Effector memory CD4-positive, alpha-beta T cell (primary cell): Measurements from ENCODE around the gene C5orf22.

Experiments used
- DNase-seq, 3 donors: peaks; one replicate each; pipeline ENCODE4 v3.0.0-alpha.2; 2020
- H3K27ac ChIP-seq: 2 replicates; pipeline ENCODE4 v1.7.0; 2013; ENCODE audit warnings: mild to moderate bottlenecking, low read length, moderate library complexity; ENCODE audit not compliant: insufficient read depth, poor library complexity, severe bottlenecking
- H3K27me3 ChIP-seq: replicated peaks from 2 replicates; pipeline ENCODE4 v1.7.0; 2013; ENCODE audit warnings: mild to moderate bottlenecking, low read length; ENCODE audit not compliant: insufficient read depth, control insufficient read depth, poor library complexity, severe bottlenecking
- H3K36me3 ChIP-seq: 2 replicates; pipeline ENCODE4 v1.7.0; 2013; ENCODE audit warnings: mild to moderate bottlenecking, low read length, moderate library complexity; ENCODE audit not compliant: control insufficient read depth, insufficient read depth
- H3K4me1 ChIP-seq: 2 replicates; pipeline ENCODE4 v1.7.0; 2013; ENCODE audit warnings: low read length, mild to moderate bottlenecking; ENCODE audit not compliant: control insufficient read depth, insufficient read depth, poor library complexity, severe bottlenecking
- H3K4me3 ChIP-seq: 2 replicates; pipeline ENCODE4 v1.7.0; 2013; ENCODE audit warnings: low read length, low read depth, mild to moderate bottlenecking; ENCODE audit not compliant: insufficient read depth, poor library complexity, severe bottlenecking
- H3K9me3 ChIP-seq: 2 replicates; pipeline ENCODE4 v1.7.0; 2013; ENCODE audit warnings: mild to moderate bottlenecking, low read length, moderate library complexity; ENCODE audit not compliant: control insufficient read depth

The C5orf22 gene

DNA sequence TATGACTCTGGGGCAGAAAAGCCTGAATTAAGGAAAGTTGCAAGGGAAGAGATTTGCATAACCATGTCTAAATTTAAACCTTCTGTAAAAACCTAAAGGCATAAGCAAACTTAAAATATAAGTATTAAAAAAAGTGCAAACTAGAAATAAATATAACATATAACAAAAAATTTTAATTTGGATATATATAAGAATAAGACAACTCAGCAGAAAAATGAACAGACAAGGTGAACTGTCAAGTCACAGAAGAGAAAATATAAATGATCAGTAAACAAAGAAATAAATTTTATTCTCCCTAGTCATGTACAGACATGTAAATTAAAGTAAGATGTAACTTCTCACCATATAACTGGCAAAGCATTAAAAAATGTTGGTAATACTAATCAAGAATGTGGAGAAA lies 37.0 kb downstream of the C5orf22 start:
- Histone ChIP-seq H3K9me3 (no peaks in the 10 kb centered on the region), H3K36me3 (no peaks in the 10 kb centered on the region), H3K4me3 (no peak overlapping the region), H3K27me3 (no peaks in the 10 kb centered on the region), H3K27ac (no peak overlapping the region), H3K4me1 (no peaks in the 10 kb centered on the region)
- no peak for DNase-seq

DNA sequence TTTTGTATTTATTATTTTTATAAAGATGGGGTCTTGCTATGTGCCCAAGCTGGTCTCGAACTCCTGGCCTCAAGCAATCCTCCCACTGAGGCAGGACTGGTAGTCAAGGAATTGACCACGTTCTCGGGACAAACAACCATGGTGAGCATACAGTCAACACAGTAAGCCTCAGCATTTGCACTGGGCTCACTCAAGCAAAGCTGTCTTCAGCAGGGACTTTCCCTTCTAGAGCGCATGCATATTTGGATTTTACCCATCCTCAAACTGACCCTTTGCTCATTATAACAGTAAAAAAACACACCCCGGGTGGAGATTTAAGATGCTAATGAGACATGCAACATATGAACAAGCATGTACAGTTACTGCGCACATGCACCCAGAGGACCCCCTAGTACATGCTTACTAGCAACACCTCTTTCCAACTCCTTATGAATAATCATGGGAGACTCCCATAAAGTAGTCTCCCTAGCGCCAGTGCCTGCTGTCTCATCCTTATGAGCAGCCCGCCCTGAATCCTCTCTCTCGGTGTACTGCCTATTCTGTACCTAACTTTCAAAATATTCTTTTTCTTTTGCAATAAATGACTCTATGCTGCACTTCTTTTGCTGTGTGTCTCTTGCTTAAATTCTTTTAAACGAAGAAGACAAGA lies 41.5 kb downstream of the C5orf22 start:
- Histone ChIP-seq H3K36me3 (no peaks in the 10 kb centered on the region), H3K27ac (no peak overlapping the region), H3K9me3 (no peaks in the 10 kb centered on the region), H3K27me3 (no peaks in the 10 kb centered on the region), H3K4me3 (no peak overlapping the region), H3K4me1 (no peaks in the 10 kb centered on the region)
- DNase-seq = no peak

- Histone ChIP-seq H3K27ac (no peak overlapping the region), H3K36me3 (no peaks in the 10 kb centered on the region), H3K4me3 (no peak overlapping the region), H3K27me3 (no peaks in the 10 kb centered on the region), H3K9me3 (no peaks in the 10 kb centered on the region), H3K4me1 (no peaks in the 10 kb centered on the region)
- no peak for DNase-seq
Observed at GRCh38 chr5:31574772-31575171, 42.7 kb downstream of the C5orf22 start.

GRCh38 chr5:31577438-31577837 lies 45.3 kb downstream of the C5orf22 start:
- Histone ChIP-seq H3K4me1 (no peaks in the 10 kb centered on the region), H3K27ac (no peak overlapping the region), H3K27me3 (peaks cover 3% of the 10 kb centered on the region), H3K9me3 (no peaks in the 10 kb centered on the region), H3K36me3 (no peaks in the 10 kb centered on the region), H3K4me3 (no peak overlapping the region)
- DNase-seq = no peak

DNA sequence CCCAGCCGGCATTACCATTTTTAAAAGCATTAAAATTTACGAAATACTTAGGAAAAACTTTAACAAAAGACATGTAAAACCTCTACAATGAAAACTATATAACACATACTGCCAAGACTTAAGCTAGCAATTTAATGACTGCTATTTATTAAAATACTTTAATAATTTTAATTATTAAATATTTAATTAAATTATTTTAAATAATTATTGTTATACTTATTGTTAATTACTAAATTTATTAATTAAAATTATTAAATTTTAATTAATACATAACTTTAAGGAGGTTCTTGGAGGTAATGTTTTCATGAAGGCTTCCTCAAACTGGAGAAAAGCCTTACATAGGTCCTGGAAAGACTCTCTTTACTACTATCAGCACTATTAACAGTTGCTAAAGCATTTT lies 47.5 kb downstream of the C5orf22 start:
- DNase-seq = no peak
- no peaks in the 10 kb centered on the region for H3K36me3 ChIP-seq
- no peak overlapping the region for H3K4me3 ChIP-seq
- no peaks in the 10 kb centered on the region for H3K4me1 ChIP-seq
- no peak overlapping the region for H3K27ac ChIP-seq
- H3K27me3 ChIP-seq = peaks cover 3% of the 10 kb centered on the region
- no peaks in the 10 kb centered on the region for H3K9me3 ChIP-seq

GRCh38 chr5:31581498-31582099 lies 49.5 kb downstream of the C5orf22 start:
- H3K36me3 ChIP-seq = no peaks in the 10 kb centered on the region
- no peaks in the 10 kb centered on the region for H3K4me1 ChIP-seq
- H3K9me3 ChIP-seq = no peaks in the 10 kb centered on the region
- no peak overlapping the region for H3K27ac ChIP-seq
- no peak overlapping the region for H3K4me3 ChIP-seq
- DNase-seq = no peak
- peaks cover 3% of the 10 kb centered on the region for H3K27me3 ChIP-seq

DNA sequence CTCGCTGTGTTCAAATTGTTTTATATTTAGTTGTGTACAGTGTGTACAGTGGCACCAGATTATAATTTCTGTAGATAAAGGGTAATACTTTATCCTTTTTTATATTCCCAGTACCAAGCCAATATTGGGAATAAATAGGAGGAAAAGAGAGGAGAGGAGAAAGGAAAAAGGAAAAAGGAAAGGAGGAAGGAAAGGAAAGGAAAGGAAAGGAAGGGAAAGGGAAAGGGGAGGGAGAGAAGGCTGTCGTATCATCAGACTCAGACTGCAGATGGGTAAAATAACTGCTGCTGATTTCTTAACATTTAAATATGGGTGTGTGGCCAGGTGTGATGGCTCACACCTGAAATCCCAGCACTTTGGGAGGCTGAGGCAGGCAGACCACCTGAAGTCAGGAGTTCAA lies 51.0 kb downstream of the C5orf22 start:
- Histone ChIP-seq H3K4me3 (no peak overlapping the region), H3K9me3 (no peaks in the 10 kb centered on the region)
- no peak for DNase-seq

DNA sequence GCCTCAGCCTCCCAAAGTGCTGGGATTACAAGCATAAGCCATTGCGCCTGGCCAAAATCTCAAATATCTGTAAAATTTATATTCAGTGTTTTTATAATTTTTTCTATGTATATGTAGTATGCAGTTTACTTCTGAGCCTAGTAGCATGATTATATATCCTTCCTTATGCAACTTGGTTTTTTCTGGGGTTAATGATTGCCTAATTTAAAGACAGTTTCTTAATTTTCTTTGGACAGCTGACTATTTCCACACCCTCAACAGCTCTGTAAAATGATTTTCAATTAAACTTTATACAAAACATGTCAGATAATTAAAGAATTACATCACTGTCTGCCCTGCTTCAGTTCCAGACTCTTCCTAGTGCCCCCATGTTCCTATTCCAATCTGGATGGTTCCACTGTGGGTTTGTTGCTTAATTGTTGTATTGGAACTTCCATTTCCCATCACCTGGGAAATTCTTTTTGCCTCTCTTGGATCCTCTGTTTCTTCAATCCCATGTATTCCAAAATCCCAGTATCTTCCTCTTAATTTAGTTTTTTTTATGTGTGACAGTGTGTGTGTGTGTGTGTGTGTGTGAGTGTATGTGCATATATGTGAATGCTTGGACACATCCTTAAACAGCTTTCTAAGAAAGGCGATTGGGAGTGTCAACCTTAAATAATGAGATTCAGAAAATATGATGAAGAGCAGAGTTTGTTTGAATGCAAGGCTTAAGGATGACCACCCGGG lies 53.2 kb downstream of the C5orf22 start:
- H3K36me3 ChIP-seq = no peaks in the 10 kb centered on the region
- no peaks in the 10 kb centered on the region for H3K9me3 ChIP-seq
- peaks cover 3% of the 10 kb centered on the region for H3K27me3 ChIP-seq
- H3K4me3 ChIP-seq = no peak overlapping the region
- H3K27ac ChIP-seq = no peak overlapping the region
- DNase-seq = no peak
- no peaks in the 10 kb centered on the region for H3K4me1 ChIP-seq

More for the DNA sequence above, 51.0 kb downstream of the C5orf22 start:
- H3K4me1 ChIP-seq = no peaks in the 10 kb centered on the region
- no peaks in the 10 kb centered on the region for H3K36me3 ChIP-seq
- H3K27ac ChIP-seq = no peak overlapping the region
- peaks cover 3% of the 10 kb centered on the region for H3K27me3 ChIP-seq

GRCh38 chr5:31585895-31586270 lies 53.8 kb downstream of the C5orf22 start:
- Histone ChIP-seq H3K9me3 (no peaks in the 10 kb centered on the region), H3K36me3 (no peaks in the 10 kb centered on the region), H3K4me1 (no peaks in the 10 kb centered on the region), H3K27ac (no peak overlapping the region), H3K27me3 (peaks cover 3% of the 10 kb centered on the region), H3K4me3 (no peak overlapping the region)
- no peak for DNase-seq

DNA sequence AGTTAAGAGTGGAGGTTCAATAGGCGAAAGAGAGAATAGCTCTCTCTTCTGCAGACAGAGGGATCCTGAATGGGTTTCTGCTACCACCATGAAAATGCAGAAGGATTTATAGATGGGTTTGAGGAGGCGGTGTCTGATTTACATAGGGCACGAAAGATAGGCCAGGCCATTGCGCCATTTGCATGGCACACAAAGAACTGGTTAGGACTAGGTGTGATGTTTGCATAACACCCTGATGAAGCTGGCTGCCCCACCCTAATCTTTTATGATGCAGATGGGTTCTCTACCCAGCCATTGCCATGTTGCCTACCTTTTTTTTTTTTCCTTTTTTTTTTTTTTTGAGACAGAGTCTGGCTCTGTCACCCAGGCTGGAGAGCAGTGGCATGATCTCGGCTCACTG lies 55.4 kb downstream of the C5orf22 start:
- Histone ChIP-seq H3K9me3 (no peaks in the 10 kb centered on the region), H3K27me3 (no peaks in the 10 kb centered on the region), H3K4me3 (no peak overlapping the region), H3K36me3 (no peaks in the 10 kb centered on the region), H3K4me1 (no peaks in the 10 kb centered on the region), H3K27ac (no peak overlapping the region)
- DNase-seq = no peak
